ENCODE data around the gene DKKL1.

DKKL1 gene

DNA sequence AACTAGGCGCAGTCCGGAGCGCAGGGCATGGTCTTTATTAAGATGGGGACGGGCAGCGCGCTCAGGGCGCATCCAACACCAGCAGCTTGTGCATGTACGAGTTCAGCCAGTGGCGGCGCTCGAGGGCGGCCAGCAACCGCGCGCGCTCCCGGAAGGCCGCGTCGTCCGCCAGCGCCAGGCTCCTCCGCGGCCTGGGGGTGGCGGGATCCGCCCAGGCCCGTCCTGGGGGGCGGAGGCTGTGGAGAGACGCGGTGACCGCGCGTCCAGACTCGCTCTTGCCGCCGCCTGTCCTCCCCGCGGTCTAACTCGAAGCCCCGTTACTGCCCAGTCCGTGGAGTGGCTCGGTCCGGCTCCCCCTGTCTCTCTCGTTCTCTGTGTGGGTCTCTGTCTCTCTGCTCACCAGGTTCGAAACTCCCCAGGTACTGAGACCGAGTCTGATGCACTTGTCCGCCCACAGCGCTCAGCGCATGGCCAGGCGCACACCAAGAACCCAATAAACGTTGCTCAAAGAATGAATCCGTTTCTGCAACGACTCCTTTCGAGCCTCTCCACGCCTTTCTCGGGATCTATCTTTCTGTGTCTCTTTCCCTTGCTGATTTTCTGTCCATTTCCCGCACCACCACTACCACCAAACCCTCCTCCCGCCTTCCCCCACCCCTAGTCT lies 58.9 kb downstream of the DKKL1 start:
- DNase-seq (ENCODE audit: low spot score) = peak; percentile 35

GRCh38 chr19:49423071-49423984 lies 59.7 kb downstream of the DKKL1 start, which contains the start of gene PTH2:
TSS of gene PTH2 (minus strand) at chr19:49423441. CDS start at chr19:49423339, 102 bp downstream.
- DNase-seq (ENCODE audit: low spot score) = no peak

GRCh38 chr19:49423985-49424303 lies 60.3 kb downstream of the DKKL1 start:
- no peak for DNase-seq (ENCODE audit: low spot score)

Data from CD4-positive, alpha-beta T cell treated with Interleukin-2 at 100 ng/mL for 4 hours (primary cell).